ENCODE results near the gene ALDH3B2. TPM values are rescaled to one million over a fixed set of nuclear protein-coding genes. Genes with fewer than 3 reads are reported as not detected.

The ALDH3B2 gene
- total and polyA plus RNA-seq, 2 of the 8 experiments (the other 6 are each of a cell fraction or from before 2014, with no cell fraction given) = not detected

DNA sequence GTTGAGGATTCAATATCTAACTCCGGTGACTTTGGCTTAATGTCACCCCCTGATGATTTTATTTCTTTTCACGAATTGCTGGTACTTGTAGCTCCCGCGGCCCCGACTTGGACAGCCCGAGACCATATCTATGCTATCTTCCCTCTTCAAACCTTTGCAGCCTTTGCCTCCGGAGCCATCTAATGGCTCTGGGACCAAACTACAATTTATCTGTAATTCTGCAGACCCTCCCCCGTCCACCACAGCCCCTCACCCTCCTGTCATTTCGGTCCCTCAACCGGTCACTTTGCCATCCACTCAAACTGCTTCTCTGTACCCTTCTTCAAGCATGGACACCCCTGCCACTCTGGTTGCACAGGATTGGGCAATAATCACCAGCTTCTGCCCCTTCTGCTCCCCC lies 25.7 kb upstream of the ALDH3B2 start:
- Histone ChIP-seq H3K27ac (ENCODE audit: low read depth, low read length) (no peak overlapping the region), H3K79me1 (ENCODE audit: low read depth, low read length) (no peaks in the 10 kb centered on the region), H3K23me2 (ENCODE audit: low read depth, low read length) (no peaks in the 10 kb centered on the region), H2BK15ac (ENCODE audit: low read length) (no peak overlapping the region), H3K79me2 (ENCODE audit: control insufficient read depth in 1 of 2, insufficient read depth in 2 of 2, low read length in 2 of 2) (no peaks in the 10 kb centered on the region), H2BK5ac (ENCODE audit: low read depth, low read length) (no peak overlapping the region), H2AK5ac (ENCODE audit: low read depth, low read length) (no peak overlapping the region), H3K4me1 (replicated peaks in 1 of 4; ENCODE audit: control insufficient read depth in 3 of 4, insufficient read depth in 4 of 4, low read length in 3 of 4) (no peaks in the 10 kb centered on the region), H3K23ac (ENCODE audit: insufficient read length) (no peak overlapping the region), H3K14ac (ENCODE audit: insufficient read length) (no peak overlapping the region), H2AFZ (ENCODE audit: low read length) (no peak overlapping the region), H3K4ac (replicated peaks; ENCODE audit: insufficient read length, low read depth, low read length) (no peak overlapping the region), H3K9ac (replicated peaks in 1 of 4; ENCODE audit: extremely low read depth in 1 of 4, low read depth in 3 of 4, low read length in 3 of 4) (no peak overlapping the region), H3K18ac (ENCODE audit: extremely low read depth, low read length) (no peak overlapping the region), H2BK20ac (ENCODE audit: low read length) (no peak overlapping the region), H3K4me2 (ENCODE audit: insufficient read depth in 1 of 2, low read depth in 2 of 2, low read length in 2 of 2) (no peak overlapping the region), H4K91ac (replicated peaks; ENCODE audit: insufficient read length, low read length) (no peak overlapping the region), H3K36me3 (ENCODE audit: control insufficient read depth in 2 of 4, insufficient read depth in 4 of 4, low read length in 3 of 4) (no peaks in the 10 kb centered on the region), H4K5ac (ENCODE audit: insufficient read length, low read depth, low read length) (no peak overlapping the region), H3K27me3 (replicated peaks in 1 of 4; ENCODE audit: control insufficient read depth in 3 of 4, extremely low read depth in 1 of 4, insufficient read depth in 3 of 4, low read length in 3 of 4) (no peaks in the 10 kb centered on the region; a peak in 2 of 7 replicates), H3K4me3 (ENCODE audit: extremely low read depth in 1 of 4, insufficient read depth in 2 of 4, low read depth in 3 of 4, low read length in 4 of 4) (no peak overlapping the region), H4K8ac (ENCODE audit: extremely low read depth, insufficient read depth, low read length) (no peak overlapping the region), H4K20me1 (replicated peaks in 1 of 2; ENCODE audit: control insufficient read depth in 1 of 2, insufficient read depth in 2 of 2, low read length in 2 of 2) (no peaks in the 10 kb centered on the region), H3K56ac (replicated peaks; ENCODE audit: insufficient read length, low read depth, low read length) (no peak overlapping the region), H2BK12ac (ENCODE audit: low read depth, low read length) (no peak overlapping the region), H3K9me3 (ENCODE audit: insufficient read depth in 2 of 2, low read depth in 1 of 2, low read length in 1 of 2) (peaks cover under 1 to 3% of the 10 kb centered on the region in 2 experiments; a peak in 3 of 4 replicates), H2BK120ac (replicated peaks; ENCODE audit: low read depth, low read length) (no peak overlapping the region)
- WGBS, 2 experiments (ENCODE audit: extremely low coverage in 1 of 2, insufficient coverage in 1 of 2, insufficient read length in 1 of 2, insufficient replicate concordance in 2 of 2, low coverage in 1 of 2, low lambda C conversion rate in 2 of 2, missing lambda C conversion rate in 1 of 2) = 81% methylated on average over 10 of the region's 10 CpGs; no CpG with 5 or more reads in 1 of the 2 experiments
- FAIRE-seq = no peak
- DNase-seq (ENCODE audit: low read depth in 1 of 2, low spot score in 2 of 2) = peak in 1 of 2 experiments; percentile 47
- CTCF ChIA-PET (ENCODE audit: partially characterized antibody) = interaction anchor here (0.6 to 5.7 kb wide), 9 partner anchors 9 to 86 kb away, joined by 3 to 38 read pairs (median 7); partner anchors contain the start of genes ACY3 and TBX10
- TF ChIP-seq GTF2F1 (IDR thresholded peaks at IDR 0.05; ENCODE audit: borderline replicate concordance, low read depth, low read length) (no peak), CTCF (IDR thresholded peaks at IDR 0.05; ENCODE audit: control extremely low read depth in 1 of 3, insufficient read depth in 1 of 3, low read depth in 1 of 3, low read length in 3 of 3) (peak in 2 of 3 experiments; percentile 35 to 54; a peak in 2 of 4 replicates), RAD21 (IDR thresholded peaks at IDR 0.05 in 1 of 2, conservative IDR thresholded peaks at IDR 0.05 in 1 of 2; ENCODE audit: low read depth in 2 of 2, low read length in 2 of 2) (peak; percentile 58 to 64)
- POLR2A ChIA-PET (ENCODE audit: partially characterized antibody) = interaction anchor here (0.9 kb wide), 1 partner anchor 71 kb away, joined by 3 read pairs; no protein-coding TSS in a partner anchor

Data from H1 (cell line).